ENCODE results near the gene ODF2L.

The ODF2L gene

GRCh38 chr1:86339014-86339812 is 56.9 kb downstream of the ODF2L start:
- H3K4me3 ChIP-seq (ENCODE audit: control insufficient read depth, low read depth, low read length): no peak overlapping the region
- TF ChIP-seq CTCF (IDR thresholded peaks at IDR 0.05; ENCODE audit: control insufficient read depth, insufficient read depth, low read depth, low read length, missing control alignments): no peak
- no peak for DNase-seq (ENCODE audit: low read depth)

GRCh38 chr1:86335916-86336315 is 60.2 kb downstream of the ODF2L start:
- no peak overlapping the region for H3K4me3 ChIP-seq (ENCODE audit: control insufficient read depth, low read depth, low read length)
- DNase-seq (ENCODE audit: low read depth): no peak
- TF ChIP-seq CTCF (IDR thresholded peaks at IDR 0.05; ENCODE audit: control insufficient read depth, insufficient read depth, low read depth, low read length, missing control alignments): no peak

- no peak for TF ChIP-seq CTCF (IDR thresholded peaks at IDR 0.05; ENCODE audit: control insufficient read depth, insufficient read depth, low read depth, low read length, missing control alignments)
- H3K4me3 ChIP-seq (ENCODE audit: control insufficient read depth, low read depth, low read length): no peak overlapping the region
- DNase-seq (ENCODE audit: low read depth): no peak
Observed at GRCh38 chr1:86325264-86325663, 70.9 kb downstream of the ODF2L start.

GRCh38 chr1:86324130-86324822 is 71.8 kb downstream of the ODF2L start:
- DNase-seq (ENCODE audit: low read depth): no peak
- no peak for TF ChIP-seq CTCF (IDR thresholded peaks at IDR 0.05; ENCODE audit: control insufficient read depth, insufficient read depth, low read depth, low read length, missing control alignments)
- H3K4me3 ChIP-seq (ENCODE audit: control insufficient read depth, low read depth, low read length): no peak overlapping the region

GRCh38 chr1:86322241-86322640 is 73.9 kb downstream of the ODF2L start:
- DNase-seq (ENCODE audit: low read depth): no peak
- no peak for TF ChIP-seq CTCF (IDR thresholded peaks at IDR 0.05; ENCODE audit: control insufficient read depth, insufficient read depth, low read depth, low read length, missing control alignments)
- no peak overlapping the region for H3K4me3 ChIP-seq (ENCODE audit: control insufficient read depth, low read depth, low read length)

GRCh38 chr1:86318436-86318835 is 77.7 kb downstream of the ODF2L start:
- DNase-seq (ENCODE audit: low read depth): no peak
- no peak overlapping the region for H3K4me3 ChIP-seq (ENCODE audit: control insufficient read depth, low read depth, low read length)
- no peak for TF ChIP-seq CTCF (IDR thresholded peaks at IDR 0.05; ENCODE audit: control insufficient read depth, insufficient read depth, low read depth, low read length, missing control alignments)
